AG04450 (cell line): ENCODE results near the gene SHANK3. TPM values are rescaled to one million over a fixed set of nuclear protein-coding genes. Genes with fewer than 3 reads are reported as not detected.

Experiments
- CTCF ChIA-PET: fragments of 300-600, 350-600 bp; formaldehyde crosslinking; extraction: SDS; loops from one replicate; lab custom pipeline; 2022; ENCODE audit warnings: antibody characterized with exemption, inconsistent platforms; lab: Charles Lee
- POLR2A ChIA-PET: fragments of 350-600 bp; formaldehyde crosslinking; extraction: SDS; loops from one replicate; lab custom pipeline; 2021; ENCODE audit warnings: antibody characterized with exemption, inconsistent platforms; lab: Yijun Ruan, JAX
- DNase-seq: peaks from one replicate; pipeline ENCODE4 v3.0.0-alpha.2; 2011; ENCODE audit warnings: low read depth, low spot score
- H3K27ac ChIP-seq: one replicate; pipeline ENCODE4 v1.5.1; 2012; ENCODE audit warnings: low read depth, low read length, control low read depth
- H3K27me3 ChIP-seq: one replicate; pipeline ENCODE4 v1.6.0; 2012; ENCODE audit warnings: low read length; ENCODE audit not compliant: control insufficient read depth, insufficient read depth
- H3K4me3 ChIP-seq: 2 replicates; pipeline ENCODE4 v1.5.1; 2011; ENCODE audit warnings: mild to moderate bottlenecking, low read depth, low read length, control low read depth
- H3K9me3 ChIP-seq: 2 replicates; pipeline ENCODE4 v1.5.1; 2012; ENCODE audit warnings: low read length; ENCODE audit not compliant: control insufficient read depth, insufficient read depth
- CTCF ChIP-seq: IDR thresholded peaks from 2 replicates; pipeline ENCODE4 v1.5.1; 2011; ENCODE audit warnings: low read depth, low read length, control low read depth, inconsistent platforms
- polyA plus RNA-seq: library from polyadenylated mRNA; depleted of rRNA; stranded (reverse); fragments of >200 nt; gene quantifications from 2 replicates; pipeline ENCODE4 v1.2.3, GENCODE V29; 2011

The SHANK3 gene
- polyA plus RNA-seq, 1 experiment, result 0.47 TPM

- TF ChIP-seq CTCF, result no peak
- H3K4me3 ChIP-seq, result no peak overlapping the region
- CTCF ChIA-PET, result no interaction called here
- H3K9me3 ChIP-seq, result no peaks in the 10 kb centered on the region; the same call in 1 of the 2 replicates
- H3K27ac ChIP-seq, result no peak overlapping the region
- POLR2A ChIA-PET, result no interaction called here
- DNase-seq, result no peak
- H3K27me3 ChIP-seq, result peaks cover 10% of the 10 kb centered on the region
Measured at GRCh38 chr22:50715250-50715649, 42.6 kb downstream of the SHANK3 start.

DNA sequence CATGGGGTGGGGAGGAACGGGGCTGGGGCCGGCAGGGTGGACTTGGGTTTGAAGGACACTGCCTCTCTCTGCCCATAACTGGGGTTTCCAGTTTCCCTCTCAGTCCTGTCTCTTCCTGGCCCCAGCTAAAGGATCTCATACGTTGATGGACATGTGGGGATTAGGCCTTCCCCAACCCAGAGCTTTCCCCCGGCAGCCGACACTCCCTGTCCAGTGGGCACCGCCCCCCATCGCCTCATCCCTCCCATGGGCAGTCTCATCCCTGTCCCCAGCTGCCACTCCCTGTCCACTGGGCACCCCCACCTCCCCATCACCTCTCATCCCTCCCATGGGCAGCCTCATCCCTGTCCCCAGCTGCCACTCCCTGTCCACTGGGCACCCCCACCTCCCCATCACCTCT, 43.2 kb downstream of the SHANK3 start:
- no peak for TF ChIP-seq CTCF
- Histone ChIP-seq H3K9me3 (no peaks in the 10 kb centered on the region; the same call in 1 of the 2 replicates), H3K27me3 (peaks cover 10% of the 10 kb centered on the region), H3K4me3 (no peak overlapping the region), H3K27ac (no peak overlapping the region)
- DNase-seq, result no peak
- ChIA-PET CTCF (interaction anchor here (1.2 kb wide), 1 partner anchor 475 kb away, joined by 3 read pairs; no protein-coding TSS in a partner anchor), POLR2A (no interaction called here)

- DNase-seq, result no peak
- H3K27me3 ChIP-seq, result peaks cover 15% of the 10 kb centered on the region
- no peak overlapping the region for H3K4me3 ChIP-seq
- H3K27ac ChIP-seq, result no peak overlapping the region
- no peak for TF ChIP-seq CTCF
- no peaks in the 10 kb centered on the region; the same call in 1 of the 2 replicates for H3K9me3 ChIP-seq
- ChIA-PET CTCF (interaction anchor here (1.2 kb wide), 1 partner anchor 476 kb away, joined by 3 read pairs; no protein-coding TSS in a partner anchor), POLR2A (no interaction called here)
Measured at GRCh38 chr22:50716290-50717024, 43.8 kb downstream of the SHANK3 start.

GRCh38 chr22:50717709-50718351, 45.2 kb downstream of the SHANK3 start:
- POLR2A ChIA-PET, result no interaction called here
- TF ChIP-seq CTCF, result 0 out of 2 replicates have a peak, but pooled peaks have one; percentile 9
- DNase-seq, result no peak
- CTCF ChIA-PET, result no interaction called here
- Histone ChIP-seq H3K27me3 (peaks cover 17% of the 10 kb centered on the region), H3K4me3 (no peak overlapping the region), H3K9me3 (peaks cover 5% of the 10 kb centered on the region; the same call in 1 of the 2 replicates), H3K27ac (no peak overlapping the region)

GRCh38 chr22:50718352-50718709, 45.7 kb downstream of the SHANK3 start:
- Histone ChIP-seq H3K27me3 (peaks cover 17% of the 10 kb centered on the region), H3K4me3 (no peak overlapping the region), H3K9me3 (peaks cover 5% of the 10 kb centered on the region; the same call in 1 of the 2 replicates), H3K27ac (no peak overlapping the region)
- no peak for TF ChIP-seq CTCF
- CTCF ChIA-PET, result no interaction called here
- no peak for DNase-seq
- POLR2A ChIA-PET, result no interaction called here
